ENCODE measurements around the gene KCNMB2.
"Not testable (repeated sequence)": the region's sequence is repeated elsewhere in the genome, so short reads cannot be mapped to it uniquely, and the experiment has no call there.

The KCNMB2 gene

DNA sequence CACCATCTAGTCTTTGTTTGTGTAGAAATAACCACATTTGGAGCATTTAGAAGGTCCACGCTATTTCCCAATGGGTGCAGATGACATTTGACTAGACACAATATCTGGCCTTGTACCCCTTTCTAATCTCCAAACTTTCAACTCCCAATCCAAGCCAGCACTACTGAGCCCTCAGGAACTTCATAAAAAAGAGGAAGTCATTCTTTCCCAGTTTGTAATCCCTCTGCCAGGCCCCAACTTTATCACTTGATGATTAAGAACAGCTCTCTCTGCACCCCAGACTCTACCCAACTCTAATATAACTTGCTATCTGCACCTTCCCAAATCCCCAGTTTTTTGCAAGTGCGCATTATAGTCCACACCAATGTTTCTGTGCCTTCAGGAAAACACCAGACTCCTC is 170.2 kb downstream of the KCNMB2 start:
- no peak for DNase-seq

DNA sequence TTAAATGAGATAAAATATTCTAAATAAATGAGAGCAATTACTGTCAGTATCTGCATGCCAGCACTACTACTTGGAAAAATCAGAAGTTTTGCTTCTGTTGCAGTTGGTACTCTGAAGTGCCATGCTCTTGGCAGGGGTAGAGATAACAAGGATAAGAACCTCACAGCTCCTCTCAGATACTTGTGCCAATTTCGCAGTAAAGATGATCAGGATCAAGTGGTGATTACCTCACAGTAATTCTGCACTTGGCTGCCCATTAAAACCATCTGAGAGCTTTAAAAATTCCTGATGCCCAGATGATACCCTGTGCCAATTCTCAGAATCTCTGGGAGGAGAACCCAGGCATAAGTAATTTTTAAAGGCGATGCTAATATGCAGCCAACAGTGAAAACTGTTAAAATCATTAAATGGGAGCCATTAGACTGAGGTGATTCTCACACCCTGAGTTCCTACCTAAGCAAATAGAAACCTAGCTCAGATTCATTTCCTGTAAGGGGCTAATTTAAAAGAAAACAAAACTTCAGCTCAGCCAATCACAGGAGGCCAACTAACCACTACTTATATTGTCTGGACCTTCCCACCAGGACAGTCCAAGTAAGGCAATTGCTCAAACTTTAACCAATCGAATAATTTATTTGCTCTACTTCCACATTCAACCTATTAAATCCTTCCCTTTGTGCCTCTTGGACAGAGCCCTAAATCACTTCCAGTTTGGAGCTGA is 171.2 kb downstream of the KCNMB2 start:
- peak; percentile 80 for DNase-seq

DNA sequence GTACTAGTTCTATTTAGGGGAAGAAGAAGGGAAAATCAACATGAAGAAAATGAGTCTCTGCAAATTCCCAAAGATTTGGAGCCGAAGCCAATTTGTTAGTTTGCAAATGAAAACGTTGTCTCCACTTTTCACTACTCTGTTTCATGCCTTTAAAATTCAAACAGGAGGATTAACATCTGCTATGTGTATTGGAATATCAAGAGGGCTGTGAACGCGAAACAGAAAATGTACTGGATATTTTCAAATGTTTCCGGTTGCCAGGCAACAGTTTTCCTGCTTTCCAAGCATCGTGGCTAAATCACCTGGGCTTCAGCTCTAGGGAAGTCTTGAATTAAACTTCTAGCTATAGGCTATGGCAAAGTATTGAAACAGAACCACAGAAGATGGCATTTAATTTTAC is 172.8 kb downstream of the KCNMB2 start:
- peak; percentile 27 for DNase-seq

DNA sequence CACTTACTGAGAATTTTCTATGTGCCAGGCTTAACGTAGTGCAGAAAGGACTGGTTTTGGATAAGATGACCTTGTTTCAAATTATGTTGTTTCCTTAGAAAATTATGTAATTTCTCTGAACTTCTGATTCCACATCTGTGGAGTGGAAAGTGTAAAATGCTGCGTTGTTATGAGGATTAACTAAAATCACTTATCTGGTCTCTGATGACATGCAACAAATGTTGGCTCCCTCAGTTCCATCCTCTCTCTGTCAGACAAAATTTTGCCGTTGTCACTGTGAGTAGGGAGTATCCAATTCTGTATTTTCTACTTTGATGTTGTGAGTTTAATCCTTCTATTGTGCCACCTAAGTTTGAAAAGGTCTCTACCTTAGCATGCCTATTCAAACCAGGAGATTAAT is 175.5 kb downstream of the KCNMB2 start:
- DNase-seq: no peak

DNA sequence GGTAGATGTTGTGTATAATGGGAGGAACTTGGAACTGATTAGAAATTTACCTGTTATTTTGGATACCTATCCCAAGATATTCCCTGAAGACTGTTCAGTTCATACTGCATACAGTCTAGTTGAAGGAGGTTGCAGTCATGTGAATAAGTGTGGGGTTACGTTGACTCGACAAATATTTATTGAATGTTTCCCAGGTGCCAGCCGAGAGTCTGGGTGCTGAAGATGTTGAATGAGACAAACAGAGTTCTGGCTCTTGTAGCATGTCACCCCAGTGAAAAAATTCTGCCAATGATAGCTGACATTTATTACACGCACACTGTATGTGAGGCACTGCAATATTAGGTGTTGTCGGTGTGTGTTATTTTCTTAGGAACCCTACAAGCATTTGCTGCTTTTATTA is 176.0 kb downstream of the KCNMB2 start:
- DNase-seq: no peak

DNA sequence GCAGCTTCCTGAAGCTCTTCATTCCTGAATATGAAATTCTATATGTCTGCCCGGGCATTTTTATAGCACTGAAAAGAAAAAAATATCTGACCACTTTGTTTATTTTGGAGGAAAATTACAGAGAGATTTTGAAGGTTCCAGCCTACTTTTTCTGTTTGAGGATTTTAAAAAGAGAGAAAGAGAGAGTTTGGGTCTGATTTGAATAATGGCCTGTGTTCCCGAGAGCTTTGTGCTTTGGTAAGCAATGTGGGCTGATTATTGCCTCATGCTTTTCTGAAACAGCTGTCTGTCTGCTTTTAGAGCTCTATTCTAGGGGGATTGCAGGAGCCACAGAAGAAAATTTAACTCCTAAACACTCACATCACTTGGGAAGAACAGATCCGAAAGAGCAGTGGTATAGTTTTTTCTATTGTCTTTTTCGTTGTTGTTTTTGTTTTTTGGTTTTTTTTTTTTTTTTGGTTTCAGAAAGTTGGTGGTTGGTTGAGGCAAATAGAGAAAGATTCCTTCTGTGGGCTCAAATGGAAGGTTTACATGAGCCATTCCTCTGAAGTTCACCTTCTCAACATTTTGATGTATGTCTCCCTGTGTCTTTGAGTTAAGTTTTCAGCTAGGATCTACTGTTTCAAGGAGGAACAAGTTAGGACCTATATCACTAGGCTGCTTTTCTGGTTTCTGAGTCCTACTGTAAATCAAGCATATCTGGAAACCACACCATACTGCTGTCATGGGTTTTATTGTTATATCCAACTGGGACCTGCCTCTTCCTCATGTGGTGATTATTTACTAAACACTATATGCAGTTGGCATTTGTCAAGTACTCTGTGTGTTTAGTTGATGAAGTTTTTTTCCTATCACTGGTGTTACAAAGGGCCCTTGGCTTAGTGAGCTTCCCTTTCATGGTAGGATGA is 178.9 kb downstream of the KCNMB2 start:
- DNase-seq: peak; percentile 20

DNA sequence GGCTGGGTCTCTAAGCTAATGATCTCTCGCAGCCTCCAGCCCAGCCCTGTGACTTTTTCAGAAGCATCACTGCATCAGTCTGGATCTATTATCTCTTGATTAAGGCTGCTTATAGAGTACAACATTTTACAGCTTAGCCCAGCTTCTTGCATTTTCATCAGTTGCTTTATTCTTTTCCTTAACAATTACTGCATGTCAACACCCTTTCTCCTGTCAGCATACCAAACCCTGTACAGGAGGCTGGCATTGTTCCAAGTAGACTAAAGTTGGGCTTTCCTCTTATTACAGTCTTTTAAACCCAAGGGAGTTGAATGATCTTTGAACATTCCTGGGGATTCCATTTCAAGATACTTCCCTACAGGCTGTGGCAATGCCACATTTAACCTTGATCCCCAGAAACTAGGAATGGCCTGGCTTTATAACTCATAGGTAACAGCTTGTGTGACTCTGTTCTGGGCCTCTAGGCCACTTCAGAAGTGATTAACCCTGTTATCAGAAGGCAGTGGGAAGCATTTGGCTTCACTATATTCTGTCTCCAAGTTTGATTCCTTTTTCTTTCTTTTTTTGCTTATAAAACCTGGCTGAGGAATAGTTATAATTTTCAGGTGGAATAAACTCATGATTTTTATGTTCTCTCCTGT is 182.9 kb downstream of the KCNMB2 start:
- peak; percentile 76 for DNase-seq

DNA sequence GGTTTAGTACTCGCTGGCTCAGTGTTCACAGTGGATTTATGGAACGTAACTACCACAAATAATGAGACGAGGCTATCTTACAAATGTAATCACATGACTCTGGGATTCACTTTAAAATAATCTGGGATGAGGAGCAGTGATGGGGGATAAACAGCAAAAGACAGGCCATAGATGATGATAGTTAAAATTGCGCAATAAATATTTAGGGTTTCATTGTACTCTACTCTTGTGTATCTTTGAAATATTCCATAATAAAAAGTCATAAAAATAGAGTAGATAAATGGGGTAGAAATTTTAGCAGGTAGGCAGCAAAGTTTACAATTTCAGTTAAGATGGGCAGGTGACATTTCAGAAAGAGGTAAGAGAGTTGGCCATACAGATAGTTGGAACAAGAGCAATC is 196.6 kb downstream of the KCNMB2 start:
- DNase-seq: no peak

DNA sequence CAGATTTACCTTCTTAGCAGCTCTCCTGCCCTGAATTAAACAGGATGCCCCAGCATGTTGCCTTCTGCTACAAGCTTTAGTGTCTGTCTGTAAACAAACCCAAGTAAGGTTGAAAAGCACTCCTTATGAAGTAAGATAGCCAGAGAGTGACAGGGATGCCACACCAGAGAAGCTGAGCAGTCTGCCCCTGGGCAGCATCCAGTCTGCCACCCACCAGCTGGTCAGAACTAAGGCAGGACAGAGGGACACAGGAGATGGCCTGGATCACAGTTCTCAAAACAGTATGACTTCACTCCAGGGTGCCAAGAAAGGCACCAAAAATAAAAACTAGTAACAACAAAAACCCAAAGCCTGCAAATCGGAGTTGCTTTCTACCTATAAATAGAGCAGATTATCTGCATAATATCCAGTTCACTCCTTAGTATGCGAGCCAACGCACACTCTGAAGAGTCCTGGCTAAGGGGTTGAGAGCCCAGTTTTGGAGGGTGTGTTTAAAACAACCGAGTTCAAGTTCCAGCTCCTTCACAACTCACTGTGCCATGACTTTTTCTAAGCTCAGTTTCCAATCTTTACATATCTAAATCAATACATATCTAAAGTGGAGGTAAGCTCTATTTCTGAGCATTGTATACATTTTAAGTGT is 198.9 kb downstream of the KCNMB2 start:
- no peak for DNase-seq

DNA sequence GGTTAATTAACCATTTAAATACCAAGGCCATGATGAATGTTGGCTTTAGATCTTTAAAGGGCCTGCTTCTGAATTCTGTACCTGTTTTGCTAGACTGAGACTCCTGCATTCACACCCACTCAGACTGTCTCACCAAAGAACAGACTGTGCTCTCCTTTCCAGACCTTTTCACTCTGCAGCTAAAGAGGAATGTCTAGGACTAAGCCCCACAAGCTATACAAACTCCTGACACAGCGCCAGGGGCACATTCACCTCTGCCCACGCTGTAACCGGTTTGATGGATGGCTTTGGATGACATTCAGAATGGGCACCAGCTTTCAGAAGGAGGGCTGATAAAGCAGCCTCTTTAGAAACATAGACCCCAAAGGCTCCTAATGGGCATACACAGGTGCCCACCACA is 200.1 kb downstream of the KCNMB2 start:
- DNase-seq: no peak

DNA sequence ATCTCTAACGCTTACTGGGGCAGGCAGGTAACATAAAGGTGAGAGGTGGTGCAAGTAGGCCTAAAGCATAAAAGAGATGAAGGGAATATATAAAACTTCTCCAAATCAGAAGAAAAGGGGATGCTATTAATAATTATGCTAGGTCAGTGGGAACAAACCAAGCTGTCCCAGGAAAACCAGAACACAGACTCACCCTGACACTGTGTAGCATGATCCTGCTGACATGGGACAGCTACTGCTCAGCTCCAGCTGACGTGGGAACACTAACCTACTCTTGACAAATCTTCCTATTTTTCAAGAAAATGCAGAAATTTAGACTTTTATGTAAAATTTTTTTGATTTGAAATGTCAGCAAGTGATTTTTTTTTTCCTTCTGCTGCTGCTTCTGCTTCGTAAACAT is 203.5 kb downstream of the KCNMB2 start:
- no peak for DNase-seq

DNA sequence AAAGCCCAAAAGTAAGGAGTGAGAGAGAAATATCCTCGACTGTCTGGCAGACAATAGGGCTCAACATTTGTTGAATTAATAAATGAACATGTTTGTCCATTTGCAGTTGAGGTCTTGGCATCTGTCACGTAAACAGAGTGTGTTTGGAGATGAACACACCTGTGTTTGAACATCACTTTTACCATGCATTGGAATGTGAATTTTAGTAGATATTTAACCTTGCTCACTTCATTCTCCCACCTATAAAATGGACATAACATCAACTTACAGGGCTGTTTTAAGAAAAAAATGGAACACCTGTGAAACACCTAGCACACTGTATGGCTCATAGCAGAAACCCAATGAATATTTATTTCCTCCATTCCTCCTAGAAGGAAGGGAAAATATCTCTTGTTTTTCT is 204.8 kb downstream of the KCNMB2 start:
- DNase-seq: no peak

DNA sequence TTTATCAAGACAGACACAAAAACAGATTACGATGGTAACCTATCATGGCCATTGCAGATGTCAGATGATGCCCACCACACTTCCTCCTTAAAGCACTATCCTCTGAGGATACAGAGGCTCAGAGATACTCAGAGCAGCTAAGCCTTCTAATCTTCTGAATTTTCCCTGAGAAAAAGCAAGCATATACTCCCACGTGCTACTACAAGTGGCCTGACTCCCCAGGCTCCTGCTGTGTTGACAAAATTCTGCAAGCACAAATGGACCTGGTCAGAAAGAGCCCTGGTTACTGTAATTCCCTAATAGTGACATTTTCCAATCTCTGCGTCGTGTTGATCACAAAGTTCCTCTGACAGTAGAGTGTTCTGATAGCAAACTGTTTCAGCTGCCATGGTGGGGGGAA is 207.1 kb downstream of the KCNMB2 start:
- DNase-seq: no peak

DNA sequence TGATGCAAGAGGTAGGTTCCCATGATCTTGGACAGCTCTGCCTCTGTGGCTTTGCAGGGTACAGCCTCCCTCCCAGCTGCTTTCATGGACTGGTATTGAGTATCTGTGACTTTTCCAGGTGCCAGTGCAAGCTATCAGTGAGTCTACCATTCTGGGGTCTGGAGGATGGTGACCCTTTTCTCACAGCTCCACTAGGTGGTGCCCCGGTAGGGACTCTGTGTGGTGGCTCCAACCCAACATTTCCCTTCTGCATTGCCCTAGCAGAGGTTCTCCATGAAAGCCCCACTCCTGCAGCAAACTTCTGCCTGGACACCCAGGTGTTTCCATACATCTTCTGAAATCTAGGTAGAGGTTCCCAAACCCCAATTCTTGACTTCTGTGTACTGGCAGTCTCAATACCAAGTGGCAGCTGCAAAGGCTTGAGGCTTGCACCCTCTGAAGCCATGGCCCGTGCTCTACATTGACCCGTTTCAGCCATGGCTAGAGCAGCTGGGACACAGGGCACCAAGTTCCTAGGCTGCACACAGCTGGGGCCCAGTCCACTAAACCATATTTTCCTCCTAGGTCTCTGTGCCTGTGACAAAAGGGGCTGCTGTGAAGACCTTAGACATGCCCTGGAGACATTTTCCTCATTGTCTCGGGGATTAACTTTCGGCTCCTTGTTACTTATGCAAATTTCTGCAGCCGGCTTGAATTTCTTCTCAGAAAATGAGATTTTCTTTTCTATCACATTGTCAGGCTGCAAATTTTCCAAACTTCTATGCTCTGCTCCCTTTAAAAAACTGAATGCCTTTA is 209.8 kb downstream of the KCNMB2 start:
- not testable (repeated sequence) for DNase-seq

DNA sequence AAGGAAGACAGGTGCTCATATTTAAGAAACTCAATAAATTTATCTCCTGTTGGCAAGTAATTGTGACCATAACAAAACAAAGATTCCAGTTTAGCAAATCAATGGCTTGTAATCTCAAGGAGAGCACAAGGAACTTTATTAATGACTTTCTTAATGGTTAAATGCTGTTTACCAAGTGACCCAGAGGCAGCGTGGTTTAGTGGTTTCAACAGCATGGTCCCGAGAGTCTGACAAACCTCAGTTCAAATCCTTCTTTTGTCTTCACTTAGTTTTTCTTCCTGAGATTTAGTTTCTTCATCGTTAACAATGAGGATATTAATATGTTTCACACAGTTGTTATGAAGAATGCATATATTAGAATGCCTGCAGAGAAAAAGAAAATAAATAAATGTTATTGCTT is 212.6 kb downstream of the KCNMB2 start:
- DNase-seq: no peak

DNA sequence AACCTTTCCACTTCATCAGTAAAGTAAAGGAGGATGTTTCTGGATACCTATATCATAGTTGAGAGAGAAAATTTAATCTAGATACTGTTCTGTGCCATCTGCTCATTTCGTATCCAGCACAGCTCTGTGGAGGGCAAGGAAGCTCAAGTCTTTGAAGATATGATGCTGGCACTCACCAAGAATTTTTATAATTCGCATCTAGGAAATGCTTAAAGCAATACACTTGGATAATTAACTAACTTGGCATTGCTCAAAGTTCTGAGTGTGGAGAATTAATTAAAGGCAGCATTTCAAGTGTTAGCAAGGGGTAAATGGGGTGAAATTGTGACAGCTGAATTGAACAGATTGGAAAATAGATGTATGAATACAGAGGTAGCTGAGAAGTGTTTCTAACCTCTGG is 213.2 kb downstream of the KCNMB2 start:
- DNase-seq: no peak

DNA sequence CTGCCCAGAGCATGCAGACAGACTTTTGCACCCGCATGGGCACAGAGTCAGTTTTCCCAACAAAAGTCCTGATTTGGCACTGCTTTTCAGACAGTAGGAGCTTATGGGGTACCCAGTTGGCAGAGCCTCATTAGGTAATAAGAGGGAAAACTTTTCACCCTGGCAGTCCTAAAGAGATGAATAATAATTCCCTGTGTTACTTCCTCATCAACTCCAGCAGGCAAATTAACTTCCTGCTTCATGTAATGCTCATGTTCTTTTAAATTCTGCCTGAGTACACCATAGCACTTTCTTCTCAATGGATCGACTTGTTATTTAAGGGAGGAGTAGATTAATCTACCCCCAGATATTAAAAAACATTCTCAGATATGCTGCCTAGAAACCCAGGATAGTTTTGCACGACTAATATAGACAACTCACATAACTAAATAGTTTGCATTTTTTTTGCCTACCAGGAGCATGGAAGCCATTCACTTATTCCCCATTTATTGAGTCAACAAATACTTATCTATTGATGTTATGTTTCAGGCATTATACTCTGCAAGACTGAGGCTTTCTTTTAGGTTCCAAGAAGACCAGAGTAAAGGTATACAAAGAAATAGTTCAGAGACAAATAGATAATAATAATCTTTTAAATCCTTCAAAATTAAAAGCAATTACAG is 214.5 kb downstream of the KCNMB2 start:
- DNase-seq: no peak

DNA sequence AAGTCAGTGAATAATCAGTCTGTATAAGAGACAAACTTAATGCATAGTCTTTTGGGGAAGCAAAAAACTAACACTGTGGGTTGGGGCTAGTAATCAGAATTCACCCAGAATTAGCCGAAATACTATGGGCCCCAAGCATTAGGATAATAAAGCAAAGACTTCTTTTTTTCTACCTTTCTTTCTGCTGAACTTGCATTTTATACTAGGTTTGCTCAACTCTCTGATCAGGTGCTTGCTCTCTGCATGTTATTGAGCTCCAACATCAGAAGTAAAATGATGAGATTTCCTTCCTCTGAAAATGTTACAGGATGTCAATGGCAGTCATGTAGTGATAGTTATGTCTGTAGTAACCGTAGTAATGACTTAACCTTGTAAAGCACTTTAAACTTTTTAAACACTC is 216.6 kb downstream of the KCNMB2 start:
- DNase-seq: no peak

DNA sequence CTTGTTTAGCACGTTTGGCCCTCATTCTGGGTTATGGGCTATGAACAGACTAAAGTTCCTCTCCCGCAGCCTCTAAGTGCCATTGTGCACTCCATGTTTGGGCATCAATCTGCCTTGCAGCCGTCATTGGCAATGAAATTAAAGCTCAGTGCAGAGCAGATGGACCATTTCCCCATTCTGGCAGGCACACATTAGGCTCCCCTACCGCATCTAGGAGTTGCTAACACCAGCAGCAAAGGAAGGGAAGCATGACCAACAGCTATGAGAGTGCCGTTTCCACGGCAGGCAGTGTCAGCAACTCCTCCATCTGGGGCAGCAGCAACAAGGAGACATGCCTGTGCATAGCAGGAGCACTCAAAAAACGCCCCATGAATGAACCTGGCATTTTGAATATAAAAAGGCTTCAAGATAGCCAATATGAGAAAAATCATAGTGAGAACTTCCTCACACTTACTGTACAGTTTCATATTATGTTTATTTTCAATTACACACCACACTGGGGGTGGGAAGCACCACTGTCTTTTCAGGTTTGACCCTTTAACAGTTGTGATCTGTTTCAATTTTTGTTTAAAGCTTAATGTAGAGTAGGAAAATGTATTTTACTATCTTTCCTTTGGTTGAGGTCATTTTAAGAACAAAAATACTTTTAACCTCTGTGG is 218.7 kb downstream of the KCNMB2 start:
- peak; percentile 70 for DNase-seq

DNA sequence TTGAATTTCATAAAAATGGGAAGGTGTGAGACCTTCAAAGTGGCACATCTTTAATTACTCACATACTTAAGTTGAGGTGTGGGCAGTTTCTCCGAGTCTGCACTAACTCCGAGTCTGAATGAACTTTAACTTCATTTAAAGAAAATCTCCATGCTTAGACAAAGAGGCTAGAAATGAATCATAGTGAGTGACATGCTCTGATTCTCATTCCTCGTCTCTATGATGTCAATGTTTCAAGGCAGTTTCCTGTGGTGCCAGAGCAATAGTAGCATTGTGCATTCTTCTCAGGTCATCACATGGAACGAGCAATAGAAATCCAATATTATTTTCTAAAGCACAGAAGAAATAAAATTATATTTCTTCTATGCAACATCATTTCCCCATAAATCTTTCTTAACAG is 224.8 kb downstream of the KCNMB2 start:
- DNase-seq: no peak

DNA sequence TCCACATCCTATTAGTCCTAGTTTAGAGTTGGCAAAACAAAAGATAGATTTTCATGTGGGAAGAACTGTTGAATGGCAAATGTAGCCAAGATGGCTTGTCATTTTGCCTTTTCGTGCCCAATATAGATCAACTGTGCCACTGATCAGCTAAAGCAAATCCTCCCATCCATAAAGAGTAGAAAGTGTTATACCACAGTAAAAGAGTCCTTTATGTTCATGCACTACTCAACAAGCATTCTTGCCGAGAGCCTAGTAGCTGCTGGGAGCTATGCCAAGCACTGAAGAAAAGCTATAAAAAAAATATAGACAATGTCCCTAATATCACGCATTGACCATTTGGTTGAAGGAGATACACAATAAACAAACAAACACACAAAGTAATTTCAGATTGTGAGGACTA is 225.2 kb downstream of the KCNMB2 start:
- no peak for DNase-seq
